Stimulated activated CD8-positive, alpha-beta memory T cell treated with anti-CD3 and anti-CD28 coated beads, Interleukin-12 subunit alpha, Interleukin-12 subunit beta, amount 100 ng/mL, for 24 hours (primary cell): ENCODE results near the gene PSMD1.
"Not testable (repeated sequence)": the region's sequence is repeated elsewhere in the genome, so short reads cannot be mapped to it uniquely, and the experiment has no call there.

ENCODE experiments used
- DNase-seq: peaks from one replicate; pipeline ENCODE4 v3.0.0-alpha.2; 2020; ENCODE audit errors: extremely low read depth

The PSMD1 gene

GRCh38 chr2:231057590-231057989 lies 923 bp downstream of the PSMD1 start:
- no peak for DNase-seq

DNA sequence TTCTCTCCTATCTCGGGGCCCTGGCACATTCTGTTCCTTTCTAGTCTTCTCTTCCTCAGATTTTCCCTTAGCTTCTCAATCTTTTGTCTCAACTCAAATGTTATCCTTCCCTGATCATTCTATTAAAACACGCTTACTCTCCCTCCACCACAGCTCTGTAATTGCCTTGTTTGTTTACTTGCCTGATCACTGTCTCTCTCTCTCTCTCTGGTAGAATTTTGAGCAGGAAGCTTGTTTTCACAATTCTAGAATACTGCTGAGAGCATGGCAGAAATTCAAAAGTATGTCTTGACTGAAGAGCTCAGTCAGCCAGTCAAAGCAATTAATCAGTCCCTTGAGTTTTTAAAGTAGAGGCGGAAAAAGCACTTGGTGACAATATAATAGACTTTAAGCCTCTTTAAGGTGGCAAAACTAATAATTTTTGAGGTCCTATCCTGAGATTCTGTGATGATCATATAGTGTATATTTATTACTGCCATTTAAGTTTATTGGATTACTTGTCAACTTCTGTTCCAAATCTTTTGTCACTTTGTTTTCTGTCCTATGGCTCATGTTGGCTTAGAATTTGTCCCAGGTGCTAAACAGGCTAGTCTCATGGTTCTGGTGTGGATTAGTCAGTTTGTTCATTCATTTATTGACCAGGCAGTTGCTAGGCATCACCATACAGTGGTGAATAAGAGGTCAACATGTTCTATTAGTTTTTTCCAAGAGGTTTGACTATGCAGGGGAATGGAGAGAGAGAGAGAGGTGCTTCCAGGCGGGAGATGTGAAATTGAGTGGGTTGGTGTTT lies 2.3 kb downstream of the PSMD1 start:
- no peak for DNase-seq

DNA sequence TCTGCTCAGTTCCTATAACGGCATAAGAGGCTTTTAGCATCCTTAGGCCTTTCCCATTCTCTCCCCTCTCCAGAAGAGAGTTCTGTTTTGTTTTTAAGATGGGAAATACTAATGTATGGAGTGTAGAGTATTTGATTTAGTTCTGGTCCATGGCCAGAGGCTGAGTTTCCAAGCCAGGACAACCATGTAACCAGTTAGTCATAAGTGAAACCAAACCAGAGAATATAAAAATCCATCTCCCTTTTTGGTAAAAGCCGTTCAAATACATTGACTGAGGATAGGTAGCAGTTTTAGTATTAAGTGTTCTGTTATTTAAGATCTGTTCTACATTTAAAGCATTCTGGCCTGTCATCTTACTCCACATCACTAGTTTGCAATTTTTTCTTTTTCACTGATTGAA lies 3.1 kb downstream of the PSMD1 start:
- no peak for DNase-seq

DNA sequence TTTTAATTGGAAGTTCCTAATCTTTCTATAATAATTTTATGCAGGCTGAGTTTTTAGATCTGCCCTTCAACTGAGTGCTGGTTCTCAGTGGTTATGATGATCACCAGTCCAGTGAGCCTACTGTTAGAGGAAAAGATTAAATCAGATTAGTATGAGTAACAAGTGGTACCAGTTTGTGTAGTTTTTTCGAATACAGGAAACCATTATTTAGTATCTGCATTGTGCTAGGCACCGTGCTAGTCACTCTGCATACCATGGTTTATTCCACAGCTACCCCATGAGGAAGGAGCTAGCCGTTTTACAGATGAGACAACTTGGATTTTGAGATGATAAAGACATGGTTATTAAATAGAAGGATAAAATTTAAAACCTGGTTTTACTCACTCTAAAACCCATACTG lies 6.1 kb downstream of the PSMD1 start:
- no peak for DNase-seq

- DNase-seq: no peak
These were observed 6.7 kb downstream of the PSMD1 start for GRCh38 chr2:231063347-231063746.

DNA sequence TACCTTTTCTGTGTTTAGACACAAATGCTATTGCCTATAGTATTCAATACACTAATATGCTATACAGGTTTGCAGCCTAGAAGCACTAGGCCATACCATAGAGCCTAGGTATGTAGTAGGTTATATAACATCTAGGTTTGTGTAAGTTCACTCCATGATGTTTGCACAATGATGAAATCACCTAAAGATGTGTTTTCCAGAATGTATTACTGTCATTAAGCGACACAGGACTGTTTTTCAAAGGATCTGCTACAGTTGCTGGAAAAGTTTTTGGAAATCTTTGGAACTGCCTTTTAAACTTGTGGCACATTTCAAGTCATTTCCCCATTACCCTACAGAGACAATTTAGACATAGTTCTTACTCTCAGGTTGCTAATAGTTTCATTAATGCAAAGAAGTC lies 9.3 kb downstream of the PSMD1 start:
- DNase-seq: no peak

- not testable (repeated sequence) for DNase-seq
These were observed 10.9 kb downstream of the PSMD1 start for GRCh38 chr2:231067531-231067930.

DNA sequence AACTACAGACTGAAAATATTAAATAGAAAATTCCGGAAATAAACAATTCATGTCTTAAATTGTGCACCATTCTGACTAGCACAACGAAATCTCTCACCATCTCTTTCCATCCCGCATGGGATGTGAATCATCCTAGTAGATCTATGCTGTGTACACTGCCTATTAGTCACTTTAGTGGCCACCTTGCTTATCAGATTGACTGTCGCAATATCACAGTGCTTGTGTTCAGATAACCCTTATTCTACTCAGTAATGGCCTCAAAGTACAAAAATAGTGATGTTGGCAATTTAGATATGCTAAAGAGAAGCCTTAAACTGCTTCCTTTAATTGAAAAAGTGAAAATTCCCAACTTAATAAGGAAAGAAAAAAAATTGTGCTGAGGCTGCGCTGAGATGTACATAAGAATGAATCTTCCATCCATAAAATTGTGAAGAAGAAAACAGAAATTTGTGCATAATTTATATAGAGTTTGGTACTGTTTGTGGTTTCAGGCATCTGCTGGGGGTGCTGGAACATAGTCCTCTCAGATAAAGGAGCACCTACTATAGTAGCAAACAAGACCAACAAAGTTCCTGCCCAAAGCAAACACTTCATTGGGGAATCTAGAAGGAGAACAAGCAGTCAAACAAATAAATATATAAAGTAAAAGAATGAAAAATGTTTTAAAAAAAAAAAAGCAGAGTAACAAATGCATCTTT lies 12.0 kb downstream of the PSMD1 start:
- DNase-seq: no peak

- no peak for DNase-seq
These were observed 12.8 kb downstream of the PSMD1 start for GRCh38 chr2:231069379-231070054.

DNA sequence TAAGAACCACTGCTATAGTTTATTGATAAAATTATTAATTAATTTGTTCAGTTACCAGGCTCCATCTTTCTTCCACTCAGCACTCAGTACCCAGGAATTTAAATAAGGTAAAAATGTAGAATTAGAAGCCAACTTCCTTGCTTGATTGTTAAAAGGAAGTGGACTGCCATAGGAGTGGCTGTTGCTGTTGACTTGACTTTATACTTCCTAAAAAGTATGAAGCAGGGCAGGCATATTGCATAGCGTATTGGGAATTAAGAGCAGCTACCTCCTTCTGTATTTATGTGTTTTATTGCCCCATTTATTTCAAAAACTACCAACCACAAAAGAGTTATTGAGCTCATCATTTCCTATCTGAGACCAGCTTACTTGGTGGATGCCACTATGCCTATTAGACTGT lies 27.9 kb downstream of the PSMD1 start:
- no peak for DNase-seq

- no peak for DNase-seq
These were observed 32.1 kb downstream of the PSMD1 start for GRCh38 chr2:231088754-231089153.

DNA sequence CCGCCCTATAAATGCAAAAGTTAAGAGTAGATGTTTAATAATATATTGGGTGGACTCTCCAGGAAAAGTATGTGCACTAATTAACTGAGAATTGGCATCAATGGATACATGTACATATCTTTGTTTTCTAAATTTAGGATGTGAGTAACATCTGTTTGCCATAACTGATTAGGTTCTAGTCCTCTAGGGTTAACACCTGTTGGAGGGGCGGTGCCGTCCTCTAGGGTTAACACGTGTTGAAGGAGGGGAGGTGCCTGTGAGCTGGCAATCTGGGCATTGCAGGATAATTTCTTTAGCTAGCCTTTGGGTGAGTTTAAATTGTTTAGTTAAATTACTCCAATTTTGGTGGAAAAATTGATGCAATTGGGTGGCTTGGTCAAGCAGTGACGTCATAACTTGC lies 37.3 kb downstream of the PSMD1 start:
- DNase-seq: no peak

- DNase-seq: no peak
These were observed 38.2 kb downstream of the PSMD1 start for GRCh38 chr2:231094736-231095346.

GRCh38 chr2:231099918-231100317 lies 43.3 kb downstream of the PSMD1 start:
- no peak for DNase-seq

- not testable (repeated sequence) for DNase-seq
These were observed 43.7 kb downstream of the PSMD1 start for GRCh38 chr2:231100321-231100720.

- no peak for DNase-seq
These were observed 44.3 kb downstream of the PSMD1 start for GRCh38 chr2:231100990-231101389.

- no peak for DNase-seq
These were observed 46.1 kb downstream of the PSMD1 start for GRCh38 chr2:231102772-231103171.

- DNase-seq: no peak
These were observed 47.5 kb downstream of the PSMD1 start for GRCh38 chr2:231104115-231104713.

- DNase-seq: no peak
These were observed 53.9 kb downstream of the PSMD1 start for GRCh38 chr2:231110551-231110950.

GRCh38 chr2:231111987-231112386 lies 55.3 kb downstream of the PSMD1 start:
- DNase-seq: no peak

GRCh38 chr2:231113489-231113888 lies 56.8 kb downstream of the PSMD1 start:
- DNase-seq: no peak

DNA sequence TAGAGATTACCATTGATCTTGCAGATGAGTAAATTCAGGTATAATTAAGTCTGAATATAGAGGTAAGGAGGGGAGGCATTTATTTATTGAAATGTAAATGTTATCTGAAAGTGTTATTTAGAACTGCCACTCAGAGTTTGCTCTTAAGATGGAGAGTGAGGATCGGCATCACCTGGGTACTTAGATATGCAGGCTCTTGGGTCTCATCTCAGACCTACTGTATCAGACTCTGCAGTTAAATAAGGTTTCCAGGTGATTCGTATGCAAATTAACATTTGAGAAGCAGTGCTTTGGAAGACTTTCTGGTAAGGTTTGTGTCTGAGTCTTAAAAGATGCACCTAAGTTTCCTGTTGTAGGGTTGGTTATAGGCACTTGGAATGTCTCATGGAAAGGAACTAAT lies 59.0 kb downstream of the PSMD1 start:
- DNase-seq: no peak
